H1 (cell line): Measurements from ENCODE around the gene CSNK1G3. TPM values are rescaled to one million over a fixed set of nuclear protein-coding genes. Genes with fewer than 3 reads are reported as not detected.

Source experiments
- CTCF ChIA-PET: fragments of 300-600 bp; sonication (Branson Sonifier 250); formaldehyde crosslinking; loops from one replicate; lab custom pipeline; 2021; ENCODE audit not compliant: partially characterized antibody; lab: Charles Lee
- POLR2A ChIA-PET: fragments of 300-600 bp; sonication (Branson Sonifier 250); formaldehyde crosslinking; loops from one replicate; lab custom pipeline; 2021; ENCODE audit warnings: inconsistent platforms; ENCODE audit not compliant: partially characterized antibody; lab: Charles Lee
- DNase-seq, 2 experiments: peaks; one replicate each; pipeline versions ENCODE4 v3.0.0 to v3.0.0-alpha.2; 2010 to 2022; ENCODE audit warnings: low spot score in 2 of 2, low read depth in 1 of 2, mixed read lengths in 1 of 2
- FAIRE-seq: peaks from 2 replicates; lab custom pipeline; 2011; peaks lifted over from hg19 to GRCh38; lab: Jason Lieb, UNC
- H2AFZ ChIP-seq: 2 replicates; pipeline ENCODE4 v1.8.1; 2012; ENCODE audit warnings: low read length, inconsistent platforms
- H2AK5ac ChIP-seq: 2 replicates; pipeline ENCODE4 v1.6.1; 2013; ENCODE audit warnings: low read depth, low read length
- H2BK120ac ChIP-seq: replicated peaks from 2 replicates; pipeline ENCODE3; 2013; ENCODE audit warnings: low read depth, low read length, inconsistent platforms
- H2BK12ac ChIP-seq: 2 replicates; pipeline ENCODE4 v1.6.1; 2013; ENCODE audit warnings: low read depth, low read length
- H2BK15ac ChIP-seq: 2 replicates; pipeline ENCODE4 v1.6.1; 2013; ENCODE audit warnings: low read length
- H2BK20ac ChIP-seq: 2 replicates; pipeline ENCODE4 v1.6.1; 2013; ENCODE audit warnings: low read length
- H2BK5ac ChIP-seq: 2 replicates; pipeline ENCODE4 v1.6.1; 2013; ENCODE audit warnings: low read depth, low read length
- H3K14ac ChIP-seq: 2 replicates; pipeline ENCODE4 v1.6.1; 2013; ENCODE audit warnings: inconsistent platforms; ENCODE audit not compliant: insufficient read length
- H3K18ac ChIP-seq: 2 replicates; pipeline ENCODE4 v1.6.1; 2013; ENCODE audit warnings: low read length; ENCODE audit errors: extremely low read depth
- H3K23ac ChIP-seq: 2 replicates; pipeline ENCODE4 v1.6.1; 2013; ENCODE audit warnings: inconsistent platforms; ENCODE audit not compliant: insufficient read length
- H3K23me2 ChIP-seq: 2 replicates; pipeline ENCODE4 v1.6.1; 2013; ENCODE audit warnings: low read depth, low read length
- H3K27ac ChIP-seq: 2 replicates; pipeline ENCODE4 v1.6.1; 2011; ENCODE audit warnings: low read depth, low read length, inconsistent platforms
- H3K27me3 ChIP-seq, 4 experiments: replicated peaks in 1 of 4; 1 replicate in 1 of 4; 2 replicates in 3 of 4; pipeline versions ENCODE4 v1.6.1 to v1.8.1; 2011 to 2013; ENCODE audit warnings: low read length in 3 of 4, mild to moderate bottlenecking in 3 of 4, inconsistent platforms in 2 of 4, mixed read lengths in 2 of 4, moderate library complexity in 1 of 4; ENCODE audit not compliant: control insufficient read depth in 3 of 4, insufficient read depth in 3 of 4; ENCODE audit errors: extremely low read depth in 1 of 4
- H3K36me3 ChIP-seq, 4 experiments: 2 replicates each; pipeline versions ENCODE4 v1.6.1 to v1.8.1; 2011 to 2013; ENCODE audit warnings: mild to moderate bottlenecking in 4 of 4, low read length in 3 of 4, moderate library complexity in 2 of 4, control low read depth in 1 of 4, inconsistent platforms in 1 of 4; ENCODE audit not compliant: insufficient read depth in 4 of 4, control insufficient read depth in 2 of 4
- H3K4ac ChIP-seq: replicated peaks from 2 replicates; pipeline ENCODE3; 2013; ENCODE audit warnings: low read length, low read depth, mixed read lengths, inconsistent platforms; ENCODE audit not compliant: insufficient read length
- H3K4me1 ChIP-seq, 4 experiments: replicated peaks in 1 of 4; 1 replicate in 1 of 4; 2 replicates in 3 of 4; pipeline versions ENCODE4 v1.6.1 to v1.8.1; 2011 to 2013; ENCODE audit warnings: low read length in 3 of 4, inconsistent platforms in 2 of 4, mixed read lengths in 1 of 4; ENCODE audit not compliant: insufficient read depth in 4 of 4, control insufficient read depth in 3 of 4
- H3K4me2 ChIP-seq, 2 experiments: 2 replicates each; pipeline versions ENCODE4 v1.6.1 to v1.8.1; 2011 to 2013; ENCODE audit warnings: low read depth in 2 of 2, low read length in 2 of 2, control low read depth in 1 of 2, inconsistent platforms in 1 of 2, mild to moderate bottlenecking in 1 of 2; ENCODE audit not compliant: insufficient read depth in 1 of 2
- H3K4me3 ChIP-seq, 4 experiments: fragments of 200-600, 300-600 bp in 1 of 4; sonication (generic), shearing (Covaris generic), sonication (Bioruptor Twin) in 1 of 4; 2 replicates each; pipeline versions ENCODE4 v1.5.1 to v1.8.1; 2011 to 2016; ENCODE audit warnings: low read length in 4 of 4, low read depth in 3 of 4, control low read depth in 2 of 4, inconsistent platforms in 2 of 4, mild to moderate bottlenecking in 2 of 4, mixed read lengths in 1 of 4, moderate library complexity in 1 of 4; ENCODE audit not compliant: insufficient read depth in 2 of 4; ENCODE audit errors: extremely low read depth in 1 of 4
- H3K56ac ChIP-seq: replicated peaks from 2 replicates; pipeline ENCODE3; 2013; ENCODE audit warnings: low read depth, mild to moderate bottlenecking, mixed read lengths, low read length, inconsistent platforms; ENCODE audit not compliant: insufficient read length
- H3K79me1 ChIP-seq: 2 replicates; pipeline ENCODE4 v1.6.1; 2013; ENCODE audit warnings: low read depth, low read length, control low read depth
- H3K79me2 ChIP-seq, 2 experiments: 2 replicates each; pipeline versions ENCODE4 v1.6.1 to v1.8.1; 2012 to 2013; ENCODE audit warnings: low read length in 2 of 2, mild to moderate bottlenecking in 2 of 2, inconsistent platforms in 1 of 2; ENCODE audit not compliant: insufficient read depth in 2 of 2, control insufficient read depth in 1 of 2
- H3K9ac ChIP-seq, 4 experiments: replicated peaks in 1 of 4; 1 replicate in 1 of 4; 2 replicates in 3 of 4; pipeline versions ENCODE4 v1.6.1 to v1.8.1; 2011 to 2013; ENCODE audit warnings: low read depth in 3 of 4, low read length in 3 of 4, control low read depth in 2 of 4, mild to moderate bottlenecking in 2 of 4, moderate library complexity in 2 of 4, inconsistent platforms in 1 of 4; ENCODE audit errors: extremely low read depth in 1 of 4
- H3K9me3 ChIP-seq, 2 experiments: 2 replicates each; pipeline versions ENCODE4 v1.6.1 to v1.8.1; 2012 to 2013; ENCODE audit warnings: mild to moderate bottlenecking in 2 of 2, moderate library complexity in 2 of 2, control low read depth in 1 of 2, inconsistent platforms in 1 of 2, low read depth in 1 of 2, low read length in 1 of 2, mixed read lengths in 1 of 2; ENCODE audit not compliant: insufficient read depth in 2 of 2
- H4K20me1 ChIP-seq, 2 experiments: replicated peaks in 1 of 2; 2 replicates each; pipeline versions ENCODE3 to v1.8.1; 2011 to 2013; ENCODE audit warnings: inconsistent platforms in 2 of 2, low read length in 2 of 2, mild to moderate bottlenecking in 1 of 2; ENCODE audit not compliant: insufficient read depth in 2 of 2, control insufficient read depth in 1 of 2
- H4K5ac ChIP-seq: 2 replicates; pipeline ENCODE4 v1.6.1; 2013; ENCODE audit warnings: low read length, low read depth, mixed read lengths, inconsistent platforms; ENCODE audit not compliant: insufficient read length
- H4K8ac ChIP-seq: 2 replicates; pipeline ENCODE4 v1.8.0; 2013; ENCODE audit warnings: mild to moderate bottlenecking, moderate library complexity, low read length, inconsistent platforms; ENCODE audit not compliant: insufficient read depth; ENCODE audit errors: extremely low read depth
- H4K91ac ChIP-seq: replicated peaks from 2 replicates; pipeline ENCODE3; 2013; ENCODE audit warnings: low read length, mixed read lengths, inconsistent platforms; ENCODE audit not compliant: insufficient read length
- CBX5 ChIP-seq: fragments of 300-800, 300-1000 bp; sonication (generic); IDR thresholded peaks from 2 replicates; pipeline ENCODE4 v1.7.1; 2016; ENCODE audit warnings: antibody characterized with exemption, low read length, low read depth
- CTCF ChIP-seq, 3 experiments: IDR thresholded peaks; 1 replicate in 2 of 3; 2 replicates in 1 of 3; pipeline versions ENCODE4 v1.5.1 to v1.6.1; 2011; ENCODE audit warnings: low read length in 3 of 3, mild to moderate bottlenecking in 3 of 3, inconsistent platforms in 2 of 3, low read depth in 1 of 3, moderate library complexity in 1 of 3; ENCODE audit not compliant: insufficient read depth in 1 of 3; ENCODE audit errors: control extremely low read depth in 1 of 3
- EGR1 ChIP-seq: IDR thresholded peaks from 2 replicates; pipeline ENCODE4 v1.6.1; 2011; ENCODE audit warnings: low read depth, low read length, borderline replicate concordance
- HDAC2 ChIP-seq, 2 experiments: fragments of 300-600 bp in 1 of 2; sonication (generic) in 1 of 2; IDR thresholded peaks; 2 replicates each; pipeline ENCODE4 v1.6.1; 2011 to 2012; ENCODE audit warnings: low read depth in 2 of 2, low read length in 2 of 2, mild to moderate bottlenecking in 2 of 2, moderate library complexity in 2 of 2, borderline replicate concordance in 1 of 2, inconsistent platforms in 1 of 2
- HDAC6 ChIP-seq: IDR thresholded peaks from one replicate; pipeline ENCODE4 v1.7.1; 2012; ENCODE audit warnings: low read depth, mild to moderate bottlenecking, inconsistent platforms, low read length, moderate library complexity
- JUN ChIP-seq: IDR thresholded peaks from 2 replicates; pipeline ENCODE4 v1.6.1; 2011; ENCODE audit warnings: low read depth, mild to moderate bottlenecking, improper control_type of control experiment, low read length
- JUND ChIP-seq: IDR thresholded peaks from 2 replicates; pipeline ENCODE4 v1.6.1; 2011; ENCODE audit warnings: mild to moderate bottlenecking, improper control_type of control experiment, low read length
- MAX ChIP-seq: IDR thresholded peaks from 2 replicates; pipeline ENCODE4 v1.6.1; 2012; ENCODE audit warnings: inconsistent platforms
- RBBP5 ChIP-seq: IDR thresholded peaks from 2 replicates; pipeline ENCODE4 v1.7.1; 2012; ENCODE audit warnings: low read depth, mild to moderate bottlenecking, inconsistent platforms, low read length, moderate library complexity, borderline replicate concordance
- SP1 ChIP-seq: IDR thresholded peaks from 2 replicates; pipeline ENCODE4 v1.6.1; 2011; ENCODE audit warnings: low read depth, low read length
- SP4 ChIP-seq: IDR thresholded peaks from 2 replicates; pipeline ENCODE4 v1.6.1; 2012; ENCODE audit warnings: low read length, inconsistent platforms
- TAF1 ChIP-seq: IDR thresholded peaks from 2 replicates; pipeline ENCODE4 v1.6.1; 2011; ENCODE audit warnings: mild to moderate bottlenecking, low read depth, low read length
- WGBS, 2 experiments: shearing (Covaris generic) in 1 of 2; methylation state at CpG; one replicate each; pipeline versions ENCODE4 v1.1.6 to v1.1.7; 2013 to 2015; ENCODE audit warnings: low lambda C conversion rate in 2 of 2, mixed read lengths in 2 of 2, inconsistent platforms in 1 of 2, low coverage in 1 of 2, missing lambda C conversion rate in 1 of 2; ENCODE audit not compliant: insufficient replicate concordance in 2 of 2, insufficient coverage in 1 of 2, insufficient read length in 1 of 2; ENCODE audit errors: extremely low coverage in 1 of 2, missing lambda C conversion rate in 1 of 2; 5-methylcytosine and 5-hydroxymethylcytosine counted together
- polyA plus RNA-seq, 7 experiments: library from polyadenylated mRNA; depleted of rRNA in 3 of 7; stranded (reverse) in 5 of 7; unstranded in 2 of 7; fragments of >200 nt in 5 of 7; fragments of 200-250 nt in 2 of 7; gene quantifications; 1 replicate in 5 of 7; 2 replicates in 1 of 7; 4 replicates in 1 of 7; pipeline versions ENCODE4 v1.2.1 to v1.2.3, GENCODE V29; 2011 to 2013; ENCODE audit warnings: missing spikeins in 2 of 7, mixed read lengths in 2 of 7
- total RNA-seq: library from RNA; stranded (reverse); fragmentation: NEBNext Ultra II Directional; extraction: Animal tissue kit (Norgen Biotek cat#: 25700); gene quantifications from 2 replicates; pipeline ENCODE4 v1.2.1, GENCODE V29; 2021

Gene CSNK1G3
- total and polyA plus RNA-seq, 2 of the 8 experiments (the other 6 are each of a cell fraction or from before 2014, with no cell fraction given), result 10.6 to 58.9 TPM

- Histone ChIP-seq H4K20me1 (no peaks in the 10 kb centered on the region), H3K27me3 (no peaks in the 10 kb centered on the region), H3K79me1 (no peaks in the 10 kb centered on the region), H3K36me3 (no peaks in the 10 kb centered on the region), H3K4ac (no peak overlapping the region), H3K9ac (no peak overlapping the region), H4K91ac (no peak overlapping the region), H3K4me1 (peaks cover 0 to 3% (median 0%) of the 10 kb centered on the region in 4 experiments; a peak in 1 of 7 replicates), H3K9me3 (no peaks in the 10 kb centered on the region), H2BK5ac (no peak overlapping the region), H3K79me2 (no peaks in the 10 kb centered on the region), H2BK12ac (no peak overlapping the region), H3K56ac (no peak overlapping the region), H3K18ac (no peak overlapping the region), H3K4me2 (no peak overlapping the region), H3K14ac (no peak overlapping the region), H2AFZ (no peak overlapping the region; the same call in 1 of the 2 replicates), H3K4me3 (no peak overlapping the region), H3K27ac (no peak overlapping the region), H2BK15ac (no peak overlapping the region), H4K5ac (no peak overlapping the region), H3K23me2 (no peaks in the 10 kb centered on the region), H2BK20ac (no peak overlapping the region), H4K8ac (no peak overlapping the region), H3K23ac (no peak overlapping the region), H2AK5ac (no peak overlapping the region), H2BK120ac (no peak overlapping the region)
- POLR2A ChIA-PET, result interaction anchor here (10.1 kb wide), 1 partner anchor 11 kb away, joined by 68 read pairs; the partner anchor contains the start of gene CSNK1G3
- FAIRE-seq, result no peak
- CTCF ChIA-PET, result interaction anchor here (0.7 to 1.2 kb wide), 4 partner anchors 13 to 43 kb away, joined by 3 to 4 read pairs (median 3); no protein-coding TSS in a partner anchor
- no peak for DNase-seq
- WGBS, 2 experiments, result 76% methylated on average over 4 of the region's 4 CpGs; no CpG with 5 or more reads in 1 of the 2 experiments
- no peak for TF ChIP-seq JUND
- no peak for TF ChIP-seq EGR1
- no peak for TF ChIP-seq HDAC6
- no peak for TF ChIP-seq SP4
- no peak for TF ChIP-seq RBBP5
- TF ChIP-seq TAF1, result no peak
- no peak for TF ChIP-seq SP1
- TF ChIP-seq HDAC2 (IDR thresholded peaks at IDR 0.05; ENCODE audit: borderline replicate concordance in 1 of 2, low read depth in 2 of 2, low read length in 2 of 2), result no peak
- no peak for TF ChIP-seq CTCF (IDR thresholded peaks at IDR 0.05; ENCODE audit: control extremely low read depth in 1 of 3, insufficient read depth in 1 of 3, low read depth in 1 of 3, low read length in 3 of 3)
- TF ChIP-seq MAX, result no peak
- no peak for TF ChIP-seq JUN
- no peak for TF ChIP-seq CBX5
Measured at GRCh38 chr5:123500471-123500870, 11.5 kb upstream of the CSNK1G3 start.
